HG03159 (cell line): ENCODE results near the gene PRRX2.
"Not testable (repeated sequence)": the region's sequence is repeated elsewhere in the genome, so short reads cannot be mapped to it uniquely, and the experiment has no call there.

ENCODE experiments used
- ATAC-seq: cut with Tn5 transposase; IDR thresholded peaks from one replicate; pipeline ENCODE4 v1.9.1; 2021; ENCODE audit warnings: mild to moderate bottlenecking, moderate library complexity; ENCODE audit not compliant: unreplicated experiment

PRRX2 gene

GRCh38 chr9:129751841-129752801 lies 86.7 kb downstream of the PRRX2 start:
- ATAC-seq: no peak

- no peak for ATAC-seq
Measured at GRCh38 chr9:129752900-129753729, 87.7 kb downstream of the PRRX2 start, which contains the start of gene PTGES. PTGES (minus strand) TSS chr9:129753042; CDS start chr9:129753012, 30 bp downstream.

GRCh38 chr9:129755151-129755550 lies 89.7 kb downstream of the PRRX2 start:
- ATAC-seq: no peak

- no peak for ATAC-seq
Measured at GRCh38 chr9:129756191-129756590, 90.7 kb downstream of the PRRX2 start.

- no peak for ATAC-seq
Measured at GRCh38 chr9:129757045-129757444, 91.6 kb downstream of the PRRX2 start.

- no peak for ATAC-seq
Measured at GRCh38 chr9:129759319-129759718, 93.9 kb downstream of the PRRX2 start.

- ATAC-seq: no peak
Measured at GRCh38 chr9:129759804-129760502, 94.5 kb downstream of the PRRX2 start.

- not testable (repeated sequence) for ATAC-seq
Measured at GRCh38 chr9:129760784-129761183, 95.3 kb downstream of the PRRX2 start.

GRCh38 chr9:129761293-129761900 lies 96.0 kb downstream of the PRRX2 start:
- no peak for ATAC-seq

- no peak for ATAC-seq
Measured at GRCh38 chr9:129761901-129762369, 96.5 kb downstream of the PRRX2 start.

- ATAC-seq: not testable (repeated sequence)
Measured at GRCh38 chr9:129762370-129762984, 97.0 kb downstream of the PRRX2 start.

GRCh38 chr9:129762985-129763926 lies 97.8 kb downstream of the PRRX2 start:
- ATAC-seq: no peak

GRCh38 chr9:129765764-129766317 lies 100.4 kb downstream of the PRRX2 start:
- no peak for ATAC-seq

- no peak for ATAC-seq
Measured at GRCh38 chr9:129768486-129768885, 103.0 kb downstream of the PRRX2 start.

- no peak for ATAC-seq
Measured at GRCh38 chr9:129769669-129770068, 104.2 kb downstream of the PRRX2 start.

GRCh38 chr9:129770741-129771140 lies 105.3 kb downstream of the PRRX2 start:
- no peak for ATAC-seq
